Measurements from ENCODE around the gene SLC16A8. TPM values are rescaled to one million over a fixed set of nuclear protein-coding genes. Genes with fewer than 3 reads are reported as not detected.

Gene SLC16A8
- total RNA-seq, 4 donors from 2014 or later: 0.29 to 0.65 (median 0.33) TPM; not detected in 1

- H3K4me3 ChIP-seq: no peak overlapping the region
- DNase-seq (ENCODE audit: extremely low spot score): no peak
- peaks cover 0 to 13% (median 2%) of the 10 kb centered on the region in 4 donors for H3K4me1 ChIP-seq
- TF ChIP-seq POLR2A (IDR thresholded peaks at IDR 0.05; ENCODE audit: low read depth) (no peak), EP300 (IDR thresholded peaks at IDR 0.05) (no peak), POLR2AphosphoS5 (IDR thresholded peaks at IDR 0.05) (no peak)
- TF ChIP-seq, protein P1, sequence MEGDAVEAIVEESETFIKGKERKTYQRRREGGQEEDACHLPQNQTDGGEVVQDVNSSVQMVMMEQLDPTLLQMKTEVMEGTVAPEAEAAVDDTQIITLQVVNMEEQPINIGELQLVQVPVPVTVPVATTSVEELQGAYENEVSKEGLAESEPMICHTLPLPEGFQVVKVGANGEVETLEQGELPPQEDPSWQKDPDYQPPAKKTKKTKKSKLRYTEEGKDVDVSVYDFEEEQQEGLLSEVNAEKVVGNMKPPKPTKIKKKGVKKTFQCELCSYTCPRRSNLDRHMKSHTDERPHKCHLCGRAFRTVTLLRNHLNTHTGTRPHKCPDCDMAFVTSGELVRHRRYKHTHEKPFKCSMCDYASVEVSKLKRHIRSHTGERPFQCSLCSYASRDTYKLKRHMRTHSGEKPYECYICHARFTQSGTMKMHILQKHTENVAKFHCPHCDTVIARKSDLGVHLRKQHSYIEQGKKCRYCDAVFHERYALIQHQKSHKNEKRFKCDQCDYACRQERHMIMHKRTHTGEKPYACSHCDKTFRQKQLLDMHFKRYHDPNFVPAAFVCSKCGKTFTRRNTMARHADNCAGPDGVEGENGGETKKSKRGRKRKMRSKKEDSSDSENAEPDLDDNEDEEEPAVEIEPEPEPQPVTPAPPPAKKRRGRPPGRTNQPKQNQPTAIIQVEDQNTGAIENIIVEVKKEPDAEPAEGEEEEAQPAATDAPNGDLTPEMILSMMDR (IDR thresholded peaks at IDR 0.05): no peak
- no peak overlapping the region for H3K27ac ChIP-seq (replicated peaks in 1 of 4)
- H3K9me3 ChIP-seq: no peaks in the 10 kb centered on the region
- WGBS: 89% methylated on average over 5 of the region's 17 CpGs
- H3K36me3 ChIP-seq: peaks cover 0 to 21% (median 7%) of the 10 kb centered on the region in 4 donors
- intact Hi-C loops (cut with DNase I): loop anchor here (5.0 kb wide), 1 partner anchor 41 kb away; no protein-coding TSS in a partner anchor
- H3K27me3 ChIP-seq: no peaks in the 10 kb centered on the region
Measured at GRCh38 chr22:38107692-38108515, 23.9 kb upstream of the SLC16A8 start.

GRCh38 chr22:38106814-38107578 is 23.0 kb upstream of the SLC16A8 start:
- Histone ChIP-seq H3K27ac (replicated peaks in 1 of 4) (no peak overlapping the region), H3K4me3 (no peak overlapping the region), H3K4me1 (peaks cover 0 to 13% (median 2%) of the 10 kb centered on the region in 4 donors), H3K9me3 (no peaks in the 10 kb centered on the region), H3K36me3 (peaks cover 0 to 12% (median 1%) of the 10 kb centered on the region in 4 donors), H3K27me3 (no peaks in the 10 kb centered on the region)
- intact Hi-C loops (cut with DNase I): loop anchor here (5.0 kb wide), 1 partner anchor 40 kb away; no protein-coding TSS in a partner anchor
- 86% methylated on average over 12 of the region's 17 CpGs for WGBS
- TF ChIP-seq EP300 (IDR thresholded peaks at IDR 0.05) (no peak), POLR2A (IDR thresholded peaks at IDR 0.05; ENCODE audit: low read depth) (no peak), POLR2AphosphoS5 (IDR thresholded peaks at IDR 0.05) (no peak)
- TF ChIP-seq, protein P1 (IDR thresholded peaks at IDR 0.05): no peak
- no peak for DNase-seq (ENCODE audit: extremely low spot score)

GRCh38 chr22:38104084-38104483 is 20.1 kb upstream of the SLC16A8 start:
- TF ChIP-seq, protein P1 (IDR thresholded peaks at IDR 0.05): peak; percentile 30 to 52 (median 51)
- no peak for TF ChIP-seq POLR2A (IDR thresholded peaks at IDR 0.05; ENCODE audit: low read depth)
- peaks cover 0 to 5% (median 0%) of the 10 kb centered on the region in 4 donors for H3K36me3 ChIP-seq
- no peaks in the 10 kb centered on the region for H3K27me3 ChIP-seq
- WGBS: 70% methylated on average over 6 of the region's 6 CpGs
- no peak for DNase-seq (ENCODE audit: extremely low spot score)
- no peak overlapping the region for H3K27ac ChIP-seq (replicated peaks in 1 of 4)
- intact Hi-C loops (cut with DNase I): loop anchor here (5.0 kb wide), 1 partner anchor 47 kb away; the partner anchor contains the start of gene PICK1
- H3K4me1 ChIP-seq: peaks cover 0 to 9% (median 2%) of the 10 kb centered on the region in 4 donors
- H3K4me3 ChIP-seq: no peak overlapping the region
- H3K9me3 ChIP-seq: no peaks in the 10 kb centered on the region

DNA sequence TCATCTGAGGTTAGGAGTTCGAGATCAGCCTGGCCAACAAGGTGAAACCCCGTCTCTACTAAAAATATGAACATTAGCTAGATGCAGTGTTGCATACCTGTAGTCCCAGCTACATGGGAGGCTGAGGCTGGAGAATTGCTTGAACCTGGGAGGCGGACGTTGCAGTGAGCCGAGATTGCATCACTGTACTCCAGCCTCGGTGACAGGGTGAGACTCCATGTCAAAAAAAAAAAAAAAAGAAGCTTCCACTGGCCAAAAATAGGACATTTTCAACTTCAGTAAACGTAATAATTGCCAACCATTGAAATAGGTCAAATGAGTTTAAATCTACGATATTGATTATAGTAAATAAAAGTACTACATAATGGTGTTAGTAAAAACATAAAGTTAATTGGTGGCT is 19.7 kb upstream of the SLC16A8 start:
- Histone ChIP-seq H3K36me3 (peaks cover 0 to under 1% (median 0%) of the 10 kb centered on the region in 4 donors), H3K4me3 (no peak overlapping the region), H3K9me3 (no peaks in the 10 kb centered on the region), H3K27me3 (no peaks in the 10 kb centered on the region), H3K27ac (replicated peaks in 1 of 4) (no peak overlapping the region), H3K4me1 (peaks cover 0 to 12% (median 3%) of the 10 kb centered on the region in 4 donors)
- WGBS: 75% methylated on average over 8 of the region's 8 CpGs
- no peak for TF ChIP-seq POLR2A (IDR thresholded peaks at IDR 0.05; ENCODE audit: low read depth)
- no peak for TF ChIP-seq POLR2AphosphoS5 (IDR thresholded peaks at IDR 0.05)
- TF ChIP-seq, protein P1 (IDR thresholded peaks at IDR 0.05): no peak
- no peak for TF ChIP-seq EP300 (IDR thresholded peaks at IDR 0.05)
- no peak for DNase-seq (ENCODE audit: extremely low spot score)
- intact Hi-C loops (cut with DNase I): loop anchor here (5.0 kb wide), 1 partner anchor 46 kb away; the partner anchor contains the start of gene PICK1

All from esophagus muscularis mucosa (tissue), 4 donors.